Smooth muscle cell (in vitro differentiated cells): ENCODE measurements around the gene TBC1D24. TPM values are rescaled to one million over a fixed set of nuclear protein-coding genes. Genes with fewer than 3 reads are reported as not detected.

Experiments
- DNase-seq: peaks from one replicate; lab custom pipeline; 2025; ENCODE audit not compliant: unreplicated experiment; lab: John Stamatoyannopoulos, UW
- H2AFZ ChIP-seq: fragments of 200-600 bp; sonication (generic); 2 replicates; pipeline ENCODE4 v1.6.0; 2016; ENCODE audit warnings: antibody characterized with exemption, low read depth, mild to moderate bottlenecking
- H3F3A ChIP-seq: fragments of 200-600 bp; sonication (generic); 2 replicates; pipeline ENCODE4 v1.6.0; 2017; ENCODE audit warnings: antibody characterized with exemption, low read depth
- H3K27ac ChIP-seq: fragments of 200-600 bp; sonication (generic); 2 replicates; pipeline ENCODE4 v1.5.1; 2016; ENCODE audit warnings: low read depth, mild to moderate bottlenecking
- H3K27me3 ChIP-seq: fragments of 200-600 bp; sonication (generic); 2 replicates; pipeline ENCODE4 v1.6.1; 2016; ENCODE audit warnings: low read depth, mild to moderate bottlenecking
- H3K36me3 ChIP-seq: fragments of 200-600 bp; sonication (generic); 2 replicates; pipeline ENCODE4 v1.5.1; 2016; ENCODE audit warnings: low read depth
- H3K4me1 ChIP-seq: fragments of 200-600 bp; sonication (generic); 2 replicates; pipeline ENCODE4 v1.5.1; 2016; ENCODE audit warnings: low read depth
- H3K4me2 ChIP-seq: fragments of 200-600 bp; sonication (generic); 2 replicates; pipeline ENCODE4 v1.6.0; 2016; ENCODE audit warnings: mild to moderate bottlenecking
- H3K4me3 ChIP-seq: fragments of 200-600 bp; sonication (generic); 2 replicates; pipeline ENCODE4 v1.5.1; 2016; ENCODE audit warnings: mild to moderate bottlenecking
- H3K79me2 ChIP-seq: fragments of 200-600 bp; sonication (generic); 2 replicates; pipeline ENCODE4 v1.6.0; 2016; ENCODE audit warnings: low read depth, mild to moderate bottlenecking
- H3K9ac ChIP-seq: fragments of 200-600 bp; sonication (generic); 2 replicates; pipeline ENCODE4 v1.6.0; 2016; ENCODE audit warnings: low read depth
- H3K9me3 ChIP-seq: fragments of 200-600 bp; sonication (generic); replicated peaks from 2 replicates; pipeline ENCODE4 v1.5.1; 2016; ENCODE audit warnings: low read depth
- H4K20me1 ChIP-seq: fragments of 200-600 bp; sonication (generic); 2 replicates; pipeline ENCODE4 v1.6.0; 2016; ENCODE audit warnings: low read depth
- WGBS: methylation state at CpG from one replicate; pipeline ENCODE4 v1.1.7; 2016; ENCODE audit warnings: low lambda C conversion rate; 5-methylcytosine and 5-hydroxymethylcytosine counted together
- polyA plus RNA-seq: library from polyadenylated mRNA; unstranded; fragments of >200 nt; fragmentation: Nextera tagmentation; extraction: Ambion mirVana; gene quantifications from 2 replicates; pipeline ENCODE4 v1.2.1, GENCODE V29; 2016
- total RNA-seq: library from RNA; depleted of rRNA; stranded (reverse); fragments of >200 nt; gene quantifications from 2 replicates; pipeline ENCODE4 v1.2.3, GENCODE V29; 2014
- TF ChIP-seq, protein P1 (sequence below): fragments of 200-600 bp; sonication (generic); IDR thresholded peaks from 2 replicates; pipeline ENCODE4 v1.5.1; 2017; ENCODE audit warnings: borderline replicate concordance, mild to moderate bottlenecking, antibody characterized with exemption; ENCODE audit not compliant: insufficient read depth, poor library complexity, severe bottlenecking

The TBC1D24 gene
- total and polyA plus RNA-seq, 2 experiments from 2014 or later = 5.5 to 9.2 TPM

DNA sequence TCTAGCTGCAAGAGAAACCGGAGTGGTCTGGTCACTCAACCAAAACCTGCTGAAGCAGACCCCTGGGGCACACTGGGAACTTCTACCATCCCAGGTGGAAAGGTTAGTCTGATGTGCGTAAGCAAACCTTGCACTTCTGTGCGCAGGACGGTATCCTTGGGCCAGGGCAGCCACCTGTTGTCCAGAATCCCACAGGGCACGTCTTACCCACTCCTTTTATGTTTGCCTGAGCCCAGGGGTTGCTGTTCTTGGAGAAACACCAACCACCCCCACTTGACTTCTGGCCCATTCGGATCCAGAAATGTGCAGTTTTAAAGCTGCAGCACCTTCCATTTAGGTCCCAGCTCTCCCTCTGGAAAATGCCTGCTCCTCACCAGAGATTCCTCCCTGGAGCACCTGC lies 18.7 kb downstream of the TBC1D24 start:
- Histone ChIP-seq H3K27me3 (no peaks in the 10 kb centered on the region), H3K4me2 (no peak overlapping the region), H3K79me2 (no peaks in the 10 kb centered on the region), H3K4me3 (no peak overlapping the region), H3K4me1 (no peaks in the 10 kb centered on the region), H3K9ac (no peak overlapping the region), H4K20me1 (peaks cover 13% of the 10 kb centered on the region), H3K27ac (no peak overlapping the region), H2AFZ (no peak overlapping the region), H3K36me3 (no peaks in the 10 kb centered on the region), H3F3A (no peaks in the 10 kb centered on the region), H3K9me3 (no peaks in the 10 kb centered on the region)
- 92% methylated on average over 6 of the region's 6 CpGs for WGBS
- no peak for DNase-seq
- TF ChIP-seq, protein P1, sequence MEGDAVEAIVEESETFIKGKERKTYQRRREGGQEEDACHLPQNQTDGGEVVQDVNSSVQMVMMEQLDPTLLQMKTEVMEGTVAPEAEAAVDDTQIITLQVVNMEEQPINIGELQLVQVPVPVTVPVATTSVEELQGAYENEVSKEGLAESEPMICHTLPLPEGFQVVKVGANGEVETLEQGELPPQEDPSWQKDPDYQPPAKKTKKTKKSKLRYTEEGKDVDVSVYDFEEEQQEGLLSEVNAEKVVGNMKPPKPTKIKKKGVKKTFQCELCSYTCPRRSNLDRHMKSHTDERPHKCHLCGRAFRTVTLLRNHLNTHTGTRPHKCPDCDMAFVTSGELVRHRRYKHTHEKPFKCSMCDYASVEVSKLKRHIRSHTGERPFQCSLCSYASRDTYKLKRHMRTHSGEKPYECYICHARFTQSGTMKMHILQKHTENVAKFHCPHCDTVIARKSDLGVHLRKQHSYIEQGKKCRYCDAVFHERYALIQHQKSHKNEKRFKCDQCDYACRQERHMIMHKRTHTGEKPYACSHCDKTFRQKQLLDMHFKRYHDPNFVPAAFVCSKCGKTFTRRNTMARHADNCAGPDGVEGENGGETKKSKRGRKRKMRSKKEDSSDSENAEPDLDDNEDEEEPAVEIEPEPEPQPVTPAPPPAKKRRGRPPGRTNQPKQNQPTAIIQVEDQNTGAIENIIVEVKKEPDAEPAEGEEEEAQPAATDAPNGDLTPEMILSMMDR = no peak

DNA sequence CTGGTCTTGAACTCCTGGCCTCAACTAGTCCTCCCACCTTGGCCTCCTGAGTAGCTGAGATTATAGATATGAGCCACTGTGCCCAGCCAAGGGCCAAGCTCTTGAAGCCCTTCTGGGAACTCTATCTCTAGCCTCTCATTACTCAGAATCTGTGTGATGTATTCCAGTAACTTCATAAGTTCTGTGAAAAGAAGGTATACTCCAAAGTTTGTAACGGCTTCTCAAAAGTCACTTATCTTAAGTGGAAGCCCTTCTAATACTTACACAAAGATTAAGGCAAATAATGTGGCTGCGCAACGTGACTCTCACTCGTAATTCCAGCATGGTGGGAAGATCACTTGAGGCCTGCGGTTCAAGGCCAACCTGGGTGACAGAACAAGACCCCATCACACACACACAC lies 19.7 kb downstream of the TBC1D24 start:
- Histone ChIP-seq H3K9ac (no peak overlapping the region), H2AFZ (no peak overlapping the region), H3K4me1 (no peaks in the 10 kb centered on the region), H3K27me3 (no peaks in the 10 kb centered on the region), H3K36me3 (no peaks in the 10 kb centered on the region), H3K4me3 (no peak overlapping the region), H3K27ac (no peak overlapping the region), H3K4me2 (no peak overlapping the region), H3K79me2 (no peaks in the 10 kb centered on the region), H4K20me1 (peaks cover 9% of the 10 kb centered on the region), H3F3A (no peaks in the 10 kb centered on the region), H3K9me3 (no peaks in the 10 kb centered on the region)
- TF ChIP-seq, protein P1 = no peak
- no peak for DNase-seq
- WGBS = 85% methylated on average over 5 of the region's 5 CpGs

DNA sequence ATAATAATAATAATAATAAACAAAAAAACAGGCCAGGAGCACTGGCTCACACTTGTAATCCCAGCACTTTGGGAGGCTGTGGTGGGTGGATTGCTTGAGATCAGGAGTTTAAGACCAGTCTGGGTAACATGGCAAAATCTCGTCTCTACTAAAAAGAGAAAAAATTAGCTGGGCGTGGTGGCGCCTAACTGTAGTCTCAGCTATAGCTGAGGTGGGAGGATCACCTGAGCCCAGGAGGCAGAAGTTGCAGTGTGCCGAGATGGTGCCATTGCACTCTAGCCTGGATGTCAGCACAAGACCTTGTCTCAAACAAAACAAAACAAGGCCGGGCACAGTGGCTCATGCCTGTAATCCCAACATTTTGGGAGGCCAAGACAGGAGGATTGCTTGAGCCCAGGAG lies 20.1 kb downstream of the TBC1D24 start:
- no peaks in the 10 kb centered on the region for H3F3A ChIP-seq
- no peaks in the 10 kb centered on the region for H3K27me3 ChIP-seq
- no peaks in the 10 kb centered on the region for H3K9me3 ChIP-seq
- H3K4me1 ChIP-seq = no peaks in the 10 kb centered on the region
- no peaks in the 10 kb centered on the region for H3K36me3 ChIP-seq
- TF ChIP-seq, protein P1 = no peak
- H3K4me2 ChIP-seq = no peak overlapping the region
- H3K27ac ChIP-seq = no peak overlapping the region
- no peak overlapping the region for H3K4me3 ChIP-seq
- peaks cover 8% of the 10 kb centered on the region for H4K20me1 ChIP-seq
- no peak overlapping the region for H2AFZ ChIP-seq
- no peak for DNase-seq
- no peak overlapping the region for H3K9ac ChIP-seq
- H3K79me2 ChIP-seq = no peaks in the 10 kb centered on the region
- WGBS = 90% methylated on average over 5 of the region's 5 CpGs
